Activated naive CD4-positive, alpha-beta T cell treated with anti-CD3 and anti-CD28 coated beads, Interleukin-2, amount 10 ng/mL, durations not matched to agents 5 hours and 36 hours (primary cell): Measurements from ENCODE around the gene SRPRB. TPM values are rescaled to one million over a fixed set of nuclear protein-coding genes. Genes with fewer than 3 reads are reported as not detected.

Experiments
- total RNA-seq, 2 experiments: library from RNA; stranded (reverse); gene quantifications; one replicate each; pipeline ENCODE4 v1.2.3, GENCODE V29; 2021

The SRPRB gene, protein sequence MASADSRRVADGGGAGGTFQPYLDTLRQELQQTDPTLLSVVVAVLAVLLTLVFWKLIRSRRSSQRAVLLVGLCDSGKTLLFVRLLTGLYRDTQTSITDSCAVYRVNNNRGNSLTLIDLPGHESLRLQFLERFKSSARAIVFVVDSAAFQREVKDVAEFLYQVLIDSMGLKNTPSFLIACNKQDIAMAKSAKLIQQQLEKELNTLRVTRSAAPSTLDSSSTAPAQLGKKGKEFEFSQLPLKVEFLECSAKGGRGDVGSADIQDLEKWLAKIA
- total RNA-seq = 10 to 100 TPM; 48.1 to 49.1 TPM

DNA sequence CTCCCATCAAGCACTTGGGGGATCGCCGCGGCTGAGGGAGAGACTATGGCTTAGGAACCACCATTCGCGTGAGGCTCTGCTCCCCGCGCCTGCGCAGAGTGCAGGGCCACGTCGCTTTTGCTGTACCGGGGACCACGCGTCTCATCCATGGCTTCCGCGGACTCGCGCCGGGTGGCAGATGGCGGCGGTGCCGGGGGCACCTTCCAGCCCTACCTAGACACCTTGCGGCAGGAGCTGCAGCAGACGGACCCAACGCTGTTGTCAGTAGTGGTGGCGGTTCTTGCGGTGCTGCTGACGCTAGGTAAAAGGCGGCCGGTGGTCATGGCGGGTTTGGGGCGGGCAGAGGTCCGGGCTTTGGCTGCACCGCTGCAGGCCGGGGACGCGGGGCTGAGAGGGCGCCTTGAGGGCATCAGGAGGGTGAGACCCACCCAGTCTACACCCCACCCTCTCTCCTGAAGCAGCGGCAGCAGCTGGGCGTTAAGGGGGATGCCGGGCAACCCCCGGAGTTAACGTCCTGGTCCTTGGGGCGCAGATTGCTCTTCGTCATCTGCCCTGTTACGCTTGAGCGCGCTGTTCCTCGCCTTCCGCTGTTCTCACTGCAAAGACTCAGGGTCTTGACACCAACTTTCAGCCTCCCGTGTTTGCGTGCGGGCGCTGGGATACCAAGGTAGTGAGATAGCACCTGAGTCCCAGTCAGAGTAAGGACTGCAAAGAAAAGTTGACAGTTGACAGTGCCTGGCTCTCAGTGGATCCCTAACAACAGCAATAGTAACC lies at the start of gene SRPRB:
Gene SRPRB, plus strand, starts transcription at position 114 of the 774 bp plus-strand sequence. Its CDS starts 34 bp downstream, at position 148.

Other genes starting within 250 kb of the SRPRB start
- gene CDV3, start 232.1 kb upstream of the SRPRB start, total RNA-seq = 100 to 1,000 TPM; 215 to 218 TPM
- gene TOPBP1, start 143.9 kb upstream of the SRPRB start, total RNA-seq = 10 to 100 TPM; 62.3 to 65.9 TPM
- under 1 TPM; 0.02 to 0.30 TPM for gene TF, start 59.4 kb upstream of the SRPRB start, total RNA-seq
- gene RAB6B, start 90.1 kb downstream of the SRPRB start, total RNA-seq = not detected
- gene SLCO2A1, start 224.1 kb downstream of the SRPRB start, total RNA-seq = not detected